Measurements from ENCODE around the gene SLC5A12.

Gene SLC5A12

GRCh38 chr11:26698224-26698623 lies 23.6 kb downstream of the SLC5A12 start:
- TF ChIP-seq CTCF (IDR thresholded peaks at IDR 0.05; ENCODE audit: low read depth, low read length, missing control alignments) = no peak
- no peak for DNase-seq (ENCODE audit: low read depth)
- H3K4me3 ChIP-seq (ENCODE audit: low read depth, low read length) = no peak overlapping the region

- no peak for DNase-seq (ENCODE audit: low read depth)
- no peak overlapping the region for H3K4me3 ChIP-seq (ENCODE audit: low read depth, low read length)
- TF ChIP-seq CTCF (IDR thresholded peaks at IDR 0.05; ENCODE audit: low read depth, low read length, missing control alignments) = no peak
Measured at GRCh38 chr11:26696330-26696729, 25.5 kb downstream of the SLC5A12 start.

- DNase-seq (ENCODE audit: low read depth) = no peak
- no peak overlapping the region for H3K4me3 ChIP-seq (ENCODE audit: low read depth, low read length)
- TF ChIP-seq CTCF (IDR thresholded peaks at IDR 0.05; ENCODE audit: low read depth, low read length, missing control alignments) = no peak
Measured at GRCh38 chr11:26688701-26689100, 33.2 kb downstream of the SLC5A12 start.

- no peak for DNase-seq (ENCODE audit: low read depth)
- H3K4me3 ChIP-seq (ENCODE audit: low read depth, low read length) = no peak overlapping the region
- TF ChIP-seq CTCF (IDR thresholded peaks at IDR 0.05; ENCODE audit: low read depth, low read length, missing control alignments) = no peak
Measured at GRCh38 chr11:26687351-26687750, 34.5 kb downstream of the SLC5A12 start.

GRCh38 chr11:26677566-26677965 lies 44.3 kb downstream of the SLC5A12 start:
- H3K4me3 ChIP-seq (ENCODE audit: low read depth, low read length) = no peak overlapping the region
- no peak for TF ChIP-seq CTCF (IDR thresholded peaks at IDR 0.05; ENCODE audit: low read depth, low read length, missing control alignments)
- DNase-seq (ENCODE audit: low read depth) = no peak

GRCh38 chr11:26676641-26677040 lies 45.2 kb downstream of the SLC5A12 start:
- no peak for DNase-seq (ENCODE audit: low read depth)
- no peak for TF ChIP-seq CTCF (IDR thresholded peaks at IDR 0.05; ENCODE audit: low read depth, low read length, missing control alignments)
- no peak overlapping the region for H3K4me3 ChIP-seq (ENCODE audit: low read depth, low read length)

- DNase-seq (ENCODE audit: low read depth) = no peak
- no peak for TF ChIP-seq CTCF (IDR thresholded peaks at IDR 0.05; ENCODE audit: low read depth, low read length, missing control alignments)
- no peak overlapping the region for H3K4me3 ChIP-seq (ENCODE audit: low read depth, low read length)
Measured at GRCh38 chr11:26675233-26675928, 46.5 kb downstream of the SLC5A12 start.

Measured in GM12864 (cell line).